HEK293T (cell line): Measurements from ENCODE around the gene ANKRD36.
A peak's percentile ranks its signal among the peaks of the same experiment; 100 is the strongest.
"Not testable (repeated sequence)": the region's sequence is repeated elsewhere in the genome, so short reads cannot be mapped to it uniquely, and the experiment has no call there.

ENCODE experiments used
- CTCF ChIA-PET: fragments of 350-600 bp; formaldehyde crosslinking; extraction: SDS; loops from one replicate; lab custom pipeline; 2021; ENCODE audit warnings: antibody characterized with exemption, inconsistent platforms; lab: Yijun Ruan, JAX
- POLR2A ChIA-PET: fragments of 350-600 bp; formaldehyde crosslinking; extraction: SDS; loops from one replicate; lab custom pipeline; 2020; ENCODE audit warnings: antibody characterized with exemption, inconsistent platforms; lab: Yijun Ruan, JAX
- DNase-seq: peaks from one replicate; pipeline ENCODE4 v3.0.0; 2012; ENCODE audit warnings: mixed read lengths; ENCODE audit errors: extremely low spot score
- ARNT ChIP-seq: fragments of 450-650 bp; IDR thresholded peaks from 2 replicates; pipeline ENCODE4 v1.6.1; 2017; ENCODE audit warnings: mild to moderate bottlenecking
- BHLHE40 ChIP-seq: fragments of 450-650 bp; IDR thresholded peaks from 2 replicates; pipeline ENCODE4 v1.6.1; 2016; ENCODE audit warnings: mild to moderate bottlenecking, moderate library complexity, borderline replicate concordance
- CTBP1 ChIP-seq: fragments of 450-650 bp; IDR thresholded peaks from 2 replicates; pipeline ENCODE4 v1.6.1; 2016; ENCODE audit warnings: borderline replicate concordance
- ELF4 ChIP-seq: fragments of 450-650 bp; IDR thresholded peaks from 2 replicates; pipeline ENCODE4 v1.6.1; 2017; ENCODE audit warnings: antibody characterized with exemption
- FOXA1 ChIP-seq: fragments of 450-650 bp; IDR thresholded peaks from 2 replicates; pipeline ENCODE4 v1.6.1; 2016; ENCODE audit warnings: mild to moderate bottlenecking
- FOXK2 ChIP-seq: fragments of 450-650 bp; IDR thresholded peaks from 2 replicates; pipeline ENCODE4 v1.6.1; 2016; ENCODE audit warnings: mild to moderate bottlenecking
- FOXM1 ChIP-seq: fragments of 450-650 bp; IDR thresholded peaks from 2 replicates; pipeline ENCODE4 v1.6.1; 2017; ENCODE audit warnings: mild to moderate bottlenecking, borderline replicate concordance
- HDGF ChIP-seq: fragments of 450-650 bp; IDR thresholded peaks from 2 replicates; pipeline ENCODE4 v1.6.1; 2017; ENCODE audit warnings: antibody characterized with exemption, borderline replicate concordance
- L3MBTL2 ChIP-seq: fragments of 450-650 bp; conservative IDR thresholded peaks from 2 replicates; pipeline ENCODE4 v1.6.1; 2016; ENCODE audit warnings: mild to moderate bottlenecking
- LEF1 ChIP-seq: fragments of 450-650 bp; IDR thresholded peaks from 2 replicates; pipeline ENCODE4 v1.6.1; 2017; ENCODE audit warnings: mild to moderate bottlenecking, borderline replicate concordance
- NFRKB ChIP-seq: fragments of 450-650 bp; IDR thresholded peaks from 2 replicates; pipeline ENCODE4 v1.6.1; 2016; ENCODE audit warnings: mild to moderate bottlenecking, moderate library complexity
- SP1 ChIP-seq: fragments of 450-650 bp; IDR thresholded peaks from 2 replicates; pipeline ENCODE4 v1.6.1; 2017
- SUZ12 ChIP-seq: fragments of 450-650 bp; IDR thresholded peaks from 2 replicates; pipeline ENCODE4 v1.6.1; 2016; ENCODE audit warnings: mild to moderate bottlenecking
- TARDBP ChIP-seq: fragments of 450-650 bp; IDR thresholded peaks from 2 replicates; pipeline ENCODE4 v1.6.1; 2016
- ZNF384 ChIP-seq: fragments of 450-650 bp; IDR thresholded peaks from 2 replicates; pipeline ENCODE4 v1.6.1; 2016
- TF ChIP-seq, protein P1 (sequence below): fragments of 450-650 bp; IDR thresholded peaks from 2 replicates; pipeline ENCODE4 v1.6.1; 2016

The ANKRD36 gene

DNA sequence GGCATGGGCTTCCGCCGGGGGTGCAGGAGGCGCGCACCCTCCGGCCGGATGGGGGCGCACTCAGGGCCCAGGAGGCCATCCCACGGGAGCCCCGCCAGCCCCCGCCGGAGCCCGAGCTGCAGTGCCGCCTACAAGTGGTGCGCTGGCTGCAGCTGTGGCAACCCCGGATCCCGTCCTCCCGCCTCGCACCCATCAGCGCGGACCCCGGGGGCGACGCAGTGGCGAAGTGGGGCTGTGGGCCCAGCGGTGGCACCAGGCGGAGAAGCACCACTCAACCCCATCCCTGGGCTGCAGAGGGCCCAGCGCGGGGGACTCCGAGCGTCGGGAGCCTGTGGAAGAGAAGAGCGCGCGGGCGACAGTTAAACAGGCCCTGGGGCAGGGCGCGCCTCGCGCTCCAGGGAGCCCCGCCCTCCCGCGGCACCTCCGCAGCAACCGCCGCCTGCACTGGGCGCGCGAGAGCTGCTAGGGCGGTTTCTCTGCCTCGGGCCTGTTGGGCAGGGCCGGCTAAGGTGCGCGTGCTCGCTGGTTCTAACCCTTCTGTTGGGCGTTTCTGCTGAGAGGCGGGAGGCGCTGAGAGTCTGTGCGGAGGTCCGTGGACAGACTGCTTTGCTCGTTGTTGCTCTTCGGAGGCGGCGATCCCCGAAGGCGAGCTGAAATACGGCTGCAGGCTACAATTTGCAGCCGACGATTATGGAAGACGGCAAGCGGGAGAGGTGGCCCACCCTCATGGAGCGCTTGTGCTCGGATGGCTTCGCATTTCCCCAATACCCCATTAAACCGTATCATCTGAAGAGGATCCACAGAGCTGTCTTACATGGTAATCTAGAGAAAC, at the start of gene ANKRD36:
ANKRD36 (plus strand) TSS at position 104 of the 832 bp plus-strand sequence; CDS start at position 691, 587 bp downstream.
- DNase-seq = peak; percentile 52
- TF ChIP-seq L3MBTL2 = peak; percentile 75
- ChIA-PET POLR2A (interaction anchor here (1.3 to 1.7 kb wide), 4 partner anchors 142 to 255 kb away, joined by 3 to 10 read pairs (median 4); partner anchors contain the start of gene ANKRD39), CTCF (interaction anchor here (0.6 to 1.5 kb wide), 5 partner anchors 18 to 256 kb away, joined by 3 to 5 read pairs (median 3); partner anchors contain the start of gene ANKRD39)

DNA sequence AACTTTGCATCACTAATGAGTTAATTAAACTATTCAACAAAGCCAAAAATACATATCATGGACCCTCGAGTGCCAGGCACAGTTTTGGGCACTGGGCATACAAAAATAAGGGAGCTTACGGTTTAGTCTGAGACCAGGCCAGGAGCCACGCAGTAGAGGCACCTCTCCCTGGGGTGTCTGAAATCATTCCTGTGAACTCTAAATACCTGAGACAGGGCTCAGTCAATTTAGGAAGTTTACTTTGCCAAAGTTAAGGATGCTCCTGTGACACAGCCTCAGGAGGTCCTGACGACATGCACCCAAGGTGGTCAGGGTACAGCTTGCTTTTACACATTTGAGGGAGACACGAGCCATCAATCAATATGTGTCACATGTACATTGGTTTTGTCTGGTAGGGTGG, 46.9 kb upstream of the ANKRD36 start:
- POLR2A ChIA-PET, DNase-seq: not testable (repeated sequence)

DNA sequence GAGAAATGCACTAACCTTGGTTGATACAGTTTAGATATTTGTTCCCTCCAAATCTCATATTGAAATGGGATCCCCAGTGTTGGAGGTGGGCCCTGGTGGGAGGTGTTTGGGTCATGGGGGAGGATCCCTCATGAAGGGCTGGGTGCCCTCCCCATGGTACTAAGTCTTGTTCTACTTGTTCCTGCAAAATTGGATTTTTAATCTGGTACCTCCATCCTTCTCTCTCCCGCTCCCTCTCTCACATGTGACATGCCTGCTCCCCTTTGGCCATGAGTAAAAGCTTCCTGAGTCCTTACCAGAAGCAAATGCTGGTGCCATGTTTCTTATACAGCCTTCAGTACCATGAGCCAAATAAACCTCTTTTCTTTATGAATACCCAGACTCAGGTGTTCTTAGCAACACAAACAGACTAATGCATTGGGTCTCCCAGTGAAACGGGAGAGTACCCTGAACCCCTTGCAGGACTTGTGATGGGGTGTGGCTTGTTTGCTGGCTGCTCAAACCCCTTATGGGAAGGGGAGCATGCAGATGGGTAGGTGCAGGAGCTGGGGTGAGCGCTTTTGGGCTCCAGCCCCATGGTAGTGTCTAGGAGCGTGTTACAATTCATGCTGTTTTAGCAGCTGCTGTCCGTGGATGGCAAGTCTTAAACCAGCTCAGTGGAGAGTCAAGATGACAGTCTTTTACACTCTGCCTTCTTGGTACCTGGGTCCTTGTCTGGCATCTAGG, 45.5 kb upstream of the ANKRD36 start:
- no peak for TF ChIP-seq ELF4
- no peak for TF ChIP-seq ZNF384
- no peak for TF ChIP-seq SP1
- no peak for TF ChIP-seq FOXM1
- no peak for TF ChIP-seq HDGF
- TF ChIP-seq FOXK2 = no peak
- TF ChIP-seq TARDBP = no peak
- TF ChIP-seq LEF1 = no peak
- TF ChIP-seq, protein P1, sequence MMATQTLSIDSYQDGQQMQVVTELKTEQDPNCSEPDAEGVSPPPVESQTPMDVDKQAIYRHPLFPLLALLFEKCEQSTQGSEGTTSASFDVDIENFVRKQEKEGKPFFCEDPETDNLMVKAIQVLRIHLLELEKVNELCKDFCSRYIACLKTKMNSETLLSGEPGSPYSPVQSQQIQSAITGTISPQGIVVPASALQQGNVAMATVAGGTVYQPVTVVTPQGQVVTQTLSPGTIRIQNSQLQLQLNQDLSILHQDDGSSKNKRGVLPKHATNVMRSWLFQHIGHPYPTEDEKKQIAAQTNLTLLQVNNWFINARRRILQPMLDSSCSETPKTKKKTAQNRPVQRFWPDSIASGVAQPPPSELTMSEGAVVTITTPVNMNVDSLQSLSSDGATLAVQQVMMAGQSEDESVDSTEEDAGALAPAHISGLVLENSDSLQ = no peak
- no peak for TF ChIP-seq L3MBTL2
- TF ChIP-seq BHLHE40 = no peak
- TF ChIP-seq SUZ12 = no peak
- TF ChIP-seq FOXA1 = no peak
- TF ChIP-seq CTBP1 = no peak
- TF ChIP-seq ARNT = no peak
- no peak for DNase-seq
- ChIA-PET CTCF (no interaction called here), POLR2A (no interaction called here)

More for the DNA sequence above, 46.9 kb upstream of the ANKRD36 start:
- CTCF ChIA-PET = not testable (repeated sequence)

DNA sequence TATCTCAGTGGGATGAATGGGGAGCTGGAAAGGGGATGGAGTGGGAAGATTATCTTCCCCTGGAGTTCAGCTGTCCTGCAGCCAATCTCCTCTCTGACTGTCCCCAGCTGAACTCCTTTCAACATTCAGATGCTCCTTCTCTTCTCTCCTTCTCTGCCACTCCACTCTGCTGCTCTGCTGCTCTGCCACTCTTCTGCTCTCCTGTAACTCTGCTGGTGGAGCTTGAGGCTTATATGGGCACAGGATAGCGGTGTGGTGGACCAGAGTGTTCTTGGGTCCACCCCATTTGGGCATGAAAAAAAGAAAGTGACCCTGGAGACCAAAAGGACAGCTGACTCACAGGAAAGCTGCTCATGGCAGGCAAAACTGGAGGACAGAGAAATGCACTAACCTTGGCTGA, 44.9 kb upstream of the ANKRD36 start:
- CTCF ChIA-PET = no interaction called here
- POLR2A ChIA-PET = no interaction called here
- DNase-seq = no peak
- TF ChIP-seq ZNF384 (no peak), CTBP1 (no peak), FOXM1 (no peak), FOXK2 (no peak), HDGF (no peak), L3MBTL2 (no peak), FOXA1 (no peak), NFRKB (no peak), LEF1 (no peak), BHLHE40 (no peak), TARDBP (no peak), SP1 (no peak), SUZ12 (no peak)
- TF ChIP-seq, protein P1 = no peak

DNA sequence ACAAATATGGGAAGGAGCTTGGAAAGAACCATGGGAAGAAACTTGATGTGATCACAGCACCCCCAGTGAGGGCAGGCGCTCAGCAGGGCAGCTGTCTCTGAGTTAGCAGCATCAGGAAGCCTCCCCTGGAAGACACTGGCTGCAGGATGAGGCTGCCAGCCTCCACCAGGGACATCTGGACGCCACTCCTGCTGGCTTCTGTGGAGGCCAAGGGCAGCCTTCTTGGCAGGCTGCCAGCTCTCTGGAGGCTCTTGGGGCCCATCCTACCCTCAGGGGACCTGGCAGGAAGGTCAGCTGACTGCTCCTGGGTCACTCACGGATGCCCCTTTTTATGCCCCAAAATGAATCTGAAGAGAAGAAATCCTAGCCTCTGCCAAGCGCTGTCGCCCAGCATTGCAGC, 44.2 kb upstream of the ANKRD36 start:
- POLR2A ChIA-PET, DNase-seq, CTCF ChIA-PET: not testable (repeated sequence)

DNA sequence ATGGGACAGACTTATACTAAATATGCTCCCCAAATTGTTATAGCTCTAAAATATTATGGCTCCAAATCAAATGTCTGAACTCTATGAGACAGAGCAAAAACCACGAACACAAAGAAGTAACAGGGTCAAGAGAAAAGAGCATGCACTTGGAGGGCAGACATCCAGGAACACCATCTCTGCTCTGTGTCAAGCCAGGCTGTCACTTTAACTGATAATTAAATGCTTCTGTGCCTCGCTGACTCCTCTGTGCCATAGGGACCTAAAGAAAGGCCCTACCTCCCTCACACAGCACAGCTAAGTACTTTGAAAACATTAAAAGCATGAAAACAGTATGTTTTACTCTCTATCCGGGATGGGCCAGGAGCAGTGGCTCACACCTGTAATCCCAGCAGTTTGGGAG, 42.0 kb upstream of the ANKRD36 start:
- CTCF ChIA-PET, DNase-seq, POLR2A ChIA-PET: not testable (repeated sequence)

DNA sequence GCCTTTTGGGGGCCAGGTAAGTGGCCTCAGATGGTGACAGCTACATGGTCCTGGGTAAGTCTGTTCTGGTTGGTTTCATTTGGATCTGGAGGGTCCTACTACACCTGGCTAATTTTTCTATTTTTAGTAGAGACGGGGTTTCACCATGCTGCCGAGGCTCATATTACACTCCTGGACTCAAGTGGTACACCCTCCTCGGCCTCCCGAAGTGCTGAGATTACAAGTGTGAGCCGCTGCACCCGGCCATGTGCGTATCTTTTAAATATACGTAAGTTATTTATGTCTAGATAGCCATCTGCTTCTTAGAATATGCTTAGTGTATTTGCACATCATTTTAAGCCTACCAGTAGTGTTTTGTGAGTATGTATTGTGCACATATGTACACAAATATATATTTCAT, 35.7 kb upstream of the ANKRD36 start:
- DNase-seq, CTCF ChIA-PET, POLR2A ChIA-PET: not testable (repeated sequence)

DNA sequence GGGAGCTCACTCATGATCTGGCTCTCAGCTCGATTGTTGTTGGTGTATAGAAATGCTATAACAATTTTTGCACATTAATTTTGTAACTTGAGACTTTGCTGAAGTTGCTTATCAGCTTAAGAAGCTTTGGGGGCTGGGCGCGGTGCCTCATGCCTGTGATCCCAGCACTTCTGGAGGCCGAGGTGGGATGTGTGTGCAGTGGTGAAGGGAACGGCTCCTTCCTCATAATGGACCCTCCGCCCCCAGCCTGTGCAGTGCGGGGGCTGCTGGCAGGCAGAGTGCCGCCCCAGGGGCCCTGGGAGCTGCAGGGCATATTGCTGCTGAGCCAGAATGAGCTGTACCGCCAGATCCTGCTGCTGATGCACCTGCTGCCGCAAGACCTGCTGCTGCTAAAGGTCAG, 32.1 kb upstream of the ANKRD36 start:
- POLR2A ChIA-PET, DNase-seq, CTCF ChIA-PET: not testable (repeated sequence)

DNA sequence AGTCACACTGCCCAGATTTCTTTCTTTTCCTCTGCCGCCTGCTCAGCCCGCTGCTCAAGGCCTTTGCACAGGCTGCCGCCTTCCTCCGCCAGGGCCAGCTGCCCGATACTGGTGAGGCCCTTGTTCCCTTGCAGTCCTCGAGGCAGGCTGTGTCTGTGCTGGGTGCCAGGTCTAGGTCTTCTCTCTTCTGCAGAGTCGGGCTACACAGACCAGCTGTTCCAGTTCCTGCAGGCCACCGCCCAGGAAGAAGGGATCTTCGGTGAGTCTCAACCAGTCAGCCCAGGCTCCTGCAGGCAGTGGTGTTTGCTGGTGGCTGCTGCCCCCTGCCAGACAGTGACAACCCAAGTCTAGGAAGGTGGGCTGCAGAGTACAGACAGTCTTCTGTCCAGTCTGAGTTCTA, 30.7 kb upstream of the ANKRD36 start:
- CTCF ChIA-PET, DNase-seq, POLR2A ChIA-PET: not testable (repeated sequence)

DNA sequence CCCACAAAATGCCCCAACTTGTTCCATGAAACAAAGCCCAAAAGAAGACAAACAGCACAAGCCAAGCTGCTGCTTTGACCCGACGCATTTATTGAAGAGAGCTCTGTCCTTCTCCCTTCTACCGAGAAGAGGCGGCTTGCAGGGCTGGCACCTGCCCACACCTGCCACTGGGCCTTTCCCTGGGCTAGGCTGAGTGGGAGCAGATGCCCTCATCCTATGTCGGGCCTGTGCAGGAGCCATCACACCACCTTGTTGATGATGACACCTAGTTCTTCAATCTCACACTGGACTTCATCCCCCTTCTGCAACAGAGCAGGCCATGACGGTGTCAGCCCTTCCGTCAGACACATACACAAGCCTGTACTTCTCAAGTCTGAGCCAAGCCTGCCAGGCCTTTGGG, 29.4 kb upstream of the ANKRD36 start:
- DNase-seq, CTCF ChIA-PET, POLR2A ChIA-PET: not testable (repeated sequence)

DNA sequence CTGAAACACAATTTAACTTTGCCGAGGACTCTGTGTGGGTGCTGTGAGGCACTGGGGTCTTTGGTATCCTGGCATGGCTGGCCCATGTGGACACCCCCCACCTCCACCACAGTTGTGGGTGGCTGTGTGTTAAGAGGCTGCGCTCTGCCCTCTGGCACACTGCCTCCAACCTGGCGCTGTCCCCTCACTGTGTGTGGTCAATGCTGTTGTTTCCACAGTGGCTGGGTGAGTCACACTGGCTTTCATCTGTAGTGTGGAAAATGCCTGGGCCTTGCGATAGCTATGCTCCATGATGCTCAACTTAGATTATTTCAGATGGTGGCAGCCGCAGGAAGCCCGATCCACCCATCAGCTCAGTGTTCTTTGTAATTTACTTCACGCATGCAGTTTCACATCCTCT, 27.9 kb upstream of the ANKRD36 start:
- POLR2A ChIA-PET, DNase-seq, CTCF ChIA-PET: not testable (repeated sequence)

DNA sequence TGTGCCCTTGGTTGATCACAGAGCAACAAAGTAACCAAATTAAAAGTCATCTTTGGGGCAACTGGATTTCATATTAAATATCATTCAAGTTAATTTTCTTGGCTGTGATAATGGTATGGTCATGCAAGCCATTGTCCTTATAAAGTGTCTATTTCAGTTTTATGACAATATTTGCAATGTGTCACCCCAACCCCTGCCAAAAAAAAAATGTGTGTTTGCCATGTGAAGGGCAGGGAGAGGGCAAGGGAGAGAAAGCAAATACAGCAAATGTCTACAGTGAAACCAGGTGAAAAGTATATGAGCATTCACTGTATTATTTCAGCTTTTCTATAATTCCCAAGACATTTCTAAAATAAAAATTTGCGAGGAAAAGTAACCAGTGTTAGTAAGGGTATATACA, 24.2 kb upstream of the ANKRD36 start:
- POLR2A ChIA-PET, DNase-seq, CTCF ChIA-PET: not testable (repeated sequence)

DNA sequence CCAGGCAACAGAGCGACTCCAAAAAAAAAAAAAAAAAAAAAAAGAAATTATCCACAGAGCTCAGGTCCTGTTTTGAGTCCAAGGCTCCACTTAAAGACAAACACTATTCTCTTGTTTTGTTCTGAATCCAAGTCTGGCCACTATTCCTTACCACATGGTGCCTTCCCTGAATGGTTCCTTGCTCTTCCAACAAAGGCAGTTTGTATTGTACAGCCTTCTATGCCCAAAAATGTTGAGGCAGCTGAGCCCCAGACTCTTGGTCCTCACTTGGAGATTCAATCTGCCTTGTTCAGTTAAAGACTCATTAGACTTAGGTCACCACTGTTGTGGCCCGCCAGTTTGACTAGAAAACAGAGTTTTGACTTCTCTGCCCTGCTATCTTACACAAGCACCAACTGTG, 20.0 kb upstream of the ANKRD36 start:
- CTCF ChIA-PET, POLR2A ChIA-PET, DNase-seq: not testable (repeated sequence)
